Kidney (tissue), 14 donors: ENCODE data around the gene LILRA5. TPM values are rescaled to one million over a fixed set of nuclear protein-coding genes. Genes with fewer than 3 reads are reported as not detected.
"Not testable (repeated sequence)": the region's sequence is repeated elsewhere in the genome, so short reads cannot be mapped to it uniquely, and the experiment has no call there.

Source experiments
- DNase-seq, 5 donors: peaks; one replicate each; pipeline ENCODE4 v3.0.0-alpha.2; 2013 to 2020
- FAIRE-seq: peaks from 2 replicates; lab custom pipeline; 2012; peaks lifted over from hg19 to GRCh38; lab: Jason Lieb, UNC
- H3K27ac ChIP-seq, 2 donors: one replicate each; pipeline ENCODE4 v1.7.0; 2013; ENCODE audit warnings: low read depth in 2 of 2, low read length in 2 of 2, inconsistent platforms in 1 of 2
- H3K27me3 ChIP-seq: one replicate; pipeline ENCODE4 v1.7.1; 2013; ENCODE audit warnings: low read length, inconsistent platforms; ENCODE audit not compliant: control insufficient read depth, insufficient read depth
- H3K36me3 ChIP-seq, 3 donors: one replicate each; pipeline versions ENCODE4 v1.7.0 to v1.7.1; 2013; ENCODE audit warnings: low read length in 3 of 3, control low read depth in 1 of 3, inconsistent platforms in 1 of 3; ENCODE audit not compliant: insufficient read depth in 3 of 3, control insufficient read depth in 2 of 3
- H3K4me1 ChIP-seq, 3 donors: one replicate each; pipeline versions ENCODE4 v1.7.0 to v1.7.1; 2013; ENCODE audit warnings: low read length in 3 of 3, inconsistent platforms in 1 of 3, low read depth in 1 of 3; ENCODE audit not compliant: control insufficient read depth in 2 of 3, insufficient read depth in 2 of 3
- H3K4me3 ChIP-seq, 3 donors: one replicate each; pipeline versions ENCODE4 v1.7.0 to v1.8.1; 2013; ENCODE audit warnings: low read length in 3 of 3, control low read depth in 1 of 3, inconsistent platforms in 1 of 3
- H3K9ac ChIP-seq, 3 donors: one replicate each; pipeline versions ENCODE4 v1.7.0 to v1.7.1; 2013; ENCODE audit warnings: low read length in 3 of 3, control low read depth in 1 of 3, inconsistent platforms in 1 of 3
- H3K9me3 ChIP-seq, 3 donors: one replicate each; pipeline versions ENCODE4 v1.7.0 to v1.7.1; 2013; ENCODE audit warnings: low read length in 3 of 3, control low read depth in 1 of 3, inconsistent platforms in 1 of 3; ENCODE audit not compliant: control insufficient read depth in 2 of 3, insufficient read depth in 1 of 3
- CTCF ChIP-seq: IDR thresholded peaks from 3 replicates; pipeline ENCODE4 v1.5.1; 2012; ENCODE audit warnings: mild to moderate bottlenecking, moderate library complexity, borderline replicate concordance; ENCODE audit not compliant: insufficient read depth; ENCODE audit errors: extremely low read depth
- intact Hi-C: fragments of 100-400 bp; cut with DNase I; formaldehyde crosslinking; loops from one replicate; pipeline ENCODE4 v1.11.1; 2022
- polyA plus RNA-seq: library from polyadenylated mRNA; stranded (reverse); fragments of 350-450 nt; fragmentation: Illumina TruSeq; extraction: RNeasy Lipid Tissue Mini Kit (QIAGEN cat#74804); gene quantifications from one replicate; pipeline ENCODE4 v1.2.3, GENCODE V29; 2014; ENCODE audit warnings: low read depth, low replicate concordance; ENCODE audit not compliant: insufficient read depth
- total RNA-seq: library from RNA; stranded (reverse); fragmentation: NEBNext Ultra II Directional; extraction: Animal tissue kit (Norgen Biotek cat#: 25700); gene quantifications from one replicate; pipeline ENCODE4 v1.2.1, GENCODE V29; 2021
- donor health status: control.
- donor health status: control.
- donor health status: control.
- donor health status: control.
- donor health status: control.
- donor health status: DM: yes; HTN: yes; CAD: no.
- donor health status: Normal renal cell carcinoma (clear cell type).

Gene LILRA5
- total and polyA plus RNA-seq, 2 donors from 2014 or later = 1.4 to 5.9 TPM

GRCh38 chr19:54297759-54298305 lies 15.1 kb downstream of the LILRA5 start:
- Histone ChIP-seq H3K9ac (no peak overlapping the region), H3K4me1 (no peaks in the 10 kb centered on the region), H3K36me3 (no peaks in the 10 kb centered on the region), H3K4me3 (no peak overlapping the region), H3K27me3 (no peaks in the 10 kb centered on the region), H3K27ac (no peak overlapping the region), H3K9me3 (no peaks in the 10 kb centered on the region)
- intact Hi-C loops = no loop called here
- no peak for FAIRE-seq
- TF ChIP-seq CTCF = no peak
- no peak for DNase-seq

- Histone ChIP-seq H3K4me1 (no peaks in the 10 kb centered on the region), H3K9ac (no peak overlapping the region), H3K36me3 (no peaks in the 10 kb centered on the region), H3K27ac (no peak overlapping the region), H3K27me3 (no peaks in the 10 kb centered on the region), H3K9me3 (no peaks in the 10 kb centered on the region), H3K4me3 (no peak overlapping the region)
- intact Hi-C loops = no loop called here
- TF ChIP-seq CTCF = no peak
- no peak for FAIRE-seq
- no peak for DNase-seq
Measured at GRCh38 chr19:54294539-54294938, 18.4 kb downstream of the LILRA5 start.

GRCh38 chr19:54289160-54289559 lies 23.8 kb downstream of the LILRA5 start:
- H3K36me3 ChIP-seq, DNase-seq, H3K4me1 ChIP-seq, H3K9me3 ChIP-seq, intact Hi-C loops, FAIRE-seq, H3K27ac ChIP-seq, H3K4me3 ChIP-seq, H3K9ac ChIP-seq, H3K27me3 ChIP-seq: not testable (repeated sequence)

GRCh38 chr19:54287456-54287855 lies 25.5 kb downstream of the LILRA5 start:
- Histone ChIP-seq H3K4me3 (no peak overlapping the region), H3K27ac (no peak overlapping the region), H3K27me3 (no peaks in the 10 kb centered on the region), H3K4me1 (no peaks in the 10 kb centered on the region), H3K36me3 (no peaks in the 10 kb centered on the region), H3K9me3 (no peaks in the 10 kb centered on the region), H3K9ac (no peak overlapping the region)
- DNase-seq (no peak), FAIRE-seq (no peak)
- intact Hi-C loops = no loop called here
- TF ChIP-seq CTCF = no peak

- H3K36me3 ChIP-seq, H3K27ac ChIP-seq, intact Hi-C loops, H3K27me3 ChIP-seq, H3K4me3 ChIP-seq, H3K9ac ChIP-seq, H3K9me3 ChIP-seq, H3K4me1 ChIP-seq, DNase-seq, FAIRE-seq: not testable (repeated sequence)
Measured at GRCh38 chr19:54286283-54286682, 26.7 kb downstream of the LILRA5 start.

- intact Hi-C loops, DNase-seq, H3K27me3 ChIP-seq, H3K4me3 ChIP-seq, H3K4me1 ChIP-seq, H3K36me3 ChIP-seq, FAIRE-seq, H3K9ac ChIP-seq, H3K9me3 ChIP-seq, H3K27ac ChIP-seq: not testable (repeated sequence)
Measured at GRCh38 chr19:54285427-54286056, 27.4 kb downstream of the LILRA5 start.
